Transverse colon (tissue), 4 donors: ENCODE results near the gene PRKCD. TPM values are rescaled to one million over a fixed set of nuclear protein-coding genes. Genes with fewer than 3 reads are reported as not detected.

Experiments used
- DNase-seq: peaks from one replicate; pipeline ENCODE4 v3.0.0-alpha.2; 2019
- H3K27ac ChIP-seq, 4 donors: fragments of 200-600 bp; sonication (generic); 2 replicates each; pipeline ENCODE4 v1.5.1; 2016 to 2018; ENCODE audit warnings: inconsistent platforms in 4 of 4
- H3K27me3 ChIP-seq: fragments of 200-600 bp; sonication (generic); 2 replicates; pipeline ENCODE4 v1.5.1; 2017; ENCODE audit warnings: inconsistent platforms
- H3K36me3 ChIP-seq, 4 donors: fragments of 200-600 bp; sonication (generic); 2 replicates each; pipeline ENCODE4 v1.5.1; 2017 to 2019; ENCODE audit warnings: inconsistent platforms in 4 of 4
- H3K4me1 ChIP-seq, 4 donors: fragments of 200-600 bp; sonication (generic); 2 replicates each; pipeline ENCODE4 v1.5.1; 2017 to 2020; ENCODE audit warnings: inconsistent platforms in 4 of 4
- H3K4me3 ChIP-seq, 4 donors: fragments of 200-600 bp; sonication (generic); 1 replicate in 1 of 4; 2 replicates in 3 of 4; pipeline versions ENCODE4 v1.5.1 to v1.6.1; 2017 to 2019; ENCODE audit warnings: inconsistent platforms in 4 of 4
- H3K9me3 ChIP-seq, 2 donors: fragments of 200-600 bp; sonication (generic); 2 replicates each; pipeline ENCODE4 v1.5.1; 2017 to 2019; ENCODE audit warnings: inconsistent platforms in 2 of 2
- EP300 ChIP-seq: sonication (generic); formaldehyde crosslinking; IDR thresholded peaks from one replicate; pipeline ENCODE4 v1.6.1; 2017; ENCODE audit warnings: antibody characterized with exemption, low read depth
- POLR2A ChIP-seq: fragments of 450-650 bp; IDR thresholded peaks from one replicate; pipeline ENCODE4 v1.6.1; 2016; ENCODE audit warnings: antibody characterized with exemption, mild to moderate bottlenecking, moderate library complexity
- POLR2AphosphoS5 ChIP-seq, 3 donors: sonication (generic); formaldehyde crosslinking; IDR thresholded peaks; one replicate each; pipeline ENCODE4 v1.6.1; 2016; ENCODE audit warnings: antibody characterized with exemption in 3 of 3
- WGBS, 2 donors: methylation state at CpG; one replicate each; pipeline ENCODE4 v1.1.5; 2018; ENCODE audit warnings: low coverage in 1 of 2; 5-methylcytosine and 5-hydroxymethylcytosine counted together
- in situ Hi-C, 4 donors: fragments of 200-750 bp; cut with MboI; loops; one replicate each; pipeline versions ENCODE4 v1.15.0 to v1.15.1; 2017; ENCODE audit warnings: low sequenced_read_pairs in 3 of 4, low pct_ligation_motif_present in 1 of 4, low pct_unique_long_range_greater_than_20kb in 1 of 4
- intact Hi-C: fragments of 100-400 bp; cut with DNase I; formaldehyde crosslinking; loops from one replicate; pipeline ENCODE4 v1.15.1; 2023; ENCODE audit warnings: low total_unique reads
- total RNA-seq, 4 donors: library from RNA; depleted of rRNA; stranded (reverse); fragments of >200 nt; gene quantifications; one replicate each; pipeline ENCODE4 v1.1.0, GENCODE V29; 2016
- TF ChIP-seq, protein P1 (sequence below), 5 experiments: fragments of 200-600 bp in 3 of 5; fragments of 450-650 bp in 2 of 5; sonication (generic) in 3 of 5; IDR thresholded peaks; 1 replicate in 2 of 5; 2 replicates in 3 of 5; pipeline ENCODE4 v1.5.1; 2016 to 2017; ENCODE audit warnings: antibody characterized with exemption in 5 of 5, inconsistent platforms in 3 of 5, mild to moderate bottlenecking in 2 of 5, moderate library complexity in 1 of 5

The PRKCD gene
- total RNA-seq, 4 donors from 2014 or later, result 43.8 to 78.9 (median 55.9) TPM

DNA sequence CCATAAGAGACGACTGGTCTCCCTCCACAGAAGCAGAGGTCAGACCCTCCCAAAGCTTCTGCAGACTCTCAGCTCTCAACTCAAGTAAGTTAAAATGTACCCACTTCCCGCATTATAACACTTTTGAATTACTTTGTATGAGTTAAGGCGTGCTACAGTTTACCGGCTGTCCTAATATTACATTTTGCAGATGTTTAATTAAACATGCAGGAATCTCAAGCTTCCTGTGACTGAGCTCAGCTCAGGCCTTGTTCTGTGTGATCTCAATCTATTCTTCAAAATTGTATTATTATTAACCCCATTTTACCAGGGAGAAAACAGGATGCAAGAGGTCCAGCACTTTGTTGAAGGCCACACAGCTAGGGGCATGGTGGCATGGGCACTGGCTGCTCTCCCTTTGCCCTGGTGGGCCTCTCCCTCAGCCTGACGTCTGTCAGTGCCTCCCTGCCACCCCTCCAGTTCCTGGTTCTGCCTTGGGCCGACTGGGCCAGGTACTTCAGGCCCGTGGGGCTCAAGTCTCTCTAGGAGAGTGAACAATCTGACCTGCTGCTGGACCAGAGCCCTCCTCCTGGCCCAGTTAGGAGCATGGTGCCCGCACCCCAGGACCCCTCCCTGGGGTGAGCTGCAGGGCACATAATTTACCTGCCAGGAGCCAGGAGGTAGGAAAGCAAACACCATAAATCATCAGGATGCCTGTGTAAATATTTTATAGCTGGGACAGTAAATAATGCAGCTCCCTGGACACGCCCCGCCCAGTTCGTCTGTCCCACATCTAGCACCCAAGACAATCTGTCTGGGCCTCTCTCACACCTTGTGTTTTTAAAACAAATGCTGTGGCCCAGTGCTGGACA is 15.9 kb upstream of the PRKCD start:
- Histone ChIP-seq H3K4me3 (no peak overlapping the region), H3K9me3 (no peaks in the 10 kb centered on the region), H3K27ac (peak overlapping the region; percentile 78 to 84 (median 80)), H3K36me3 (no peaks in the 10 kb centered on the region), H3K4me1 (peaks cover 31 to 59% (median 46%) of the 10 kb centered on the region in 4 donors), H3K27me3 (no peaks in the 10 kb centered on the region)
- intact Hi-C loops (no loop called here), in situ Hi-C loops (no loop called here)
- 50 to 73% methylated on average over 4 to 11 of the region's 11 CpGs for WGBS, 2 donors
- DNase-seq, result peak; percentile 81
- TF ChIP-seq, protein P1, sequence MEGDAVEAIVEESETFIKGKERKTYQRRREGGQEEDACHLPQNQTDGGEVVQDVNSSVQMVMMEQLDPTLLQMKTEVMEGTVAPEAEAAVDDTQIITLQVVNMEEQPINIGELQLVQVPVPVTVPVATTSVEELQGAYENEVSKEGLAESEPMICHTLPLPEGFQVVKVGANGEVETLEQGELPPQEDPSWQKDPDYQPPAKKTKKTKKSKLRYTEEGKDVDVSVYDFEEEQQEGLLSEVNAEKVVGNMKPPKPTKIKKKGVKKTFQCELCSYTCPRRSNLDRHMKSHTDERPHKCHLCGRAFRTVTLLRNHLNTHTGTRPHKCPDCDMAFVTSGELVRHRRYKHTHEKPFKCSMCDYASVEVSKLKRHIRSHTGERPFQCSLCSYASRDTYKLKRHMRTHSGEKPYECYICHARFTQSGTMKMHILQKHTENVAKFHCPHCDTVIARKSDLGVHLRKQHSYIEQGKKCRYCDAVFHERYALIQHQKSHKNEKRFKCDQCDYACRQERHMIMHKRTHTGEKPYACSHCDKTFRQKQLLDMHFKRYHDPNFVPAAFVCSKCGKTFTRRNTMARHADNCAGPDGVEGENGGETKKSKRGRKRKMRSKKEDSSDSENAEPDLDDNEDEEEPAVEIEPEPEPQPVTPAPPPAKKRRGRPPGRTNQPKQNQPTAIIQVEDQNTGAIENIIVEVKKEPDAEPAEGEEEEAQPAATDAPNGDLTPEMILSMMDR (IDR thresholded peaks at IDR 0.05), result peak in 1 of 5 experiments; percentile 8
- peak in 1 of 3 donors; percentile 6 for TF ChIP-seq POLR2AphosphoS5 (IDR thresholded peaks at IDR 0.05)
- TF ChIP-seq POLR2A, result no peak

DNA sequence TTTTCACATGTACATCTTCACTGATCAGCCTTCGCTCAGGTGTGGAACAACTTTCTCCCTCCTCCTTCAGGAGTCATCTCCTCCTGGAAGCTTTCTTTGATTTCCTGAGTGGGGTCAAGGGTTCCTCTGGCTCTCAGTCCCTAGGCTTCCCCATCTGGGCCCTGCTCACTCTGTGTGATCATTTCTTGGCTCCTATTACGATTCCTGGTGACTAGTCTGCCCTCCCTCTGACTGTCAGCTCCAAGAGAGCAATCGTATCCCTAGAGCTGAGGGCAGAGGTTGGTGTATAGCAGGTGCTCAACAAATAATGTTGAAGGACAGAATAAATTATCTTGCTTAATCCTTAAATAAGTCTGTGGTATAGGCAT is 15.3 kb upstream of the PRKCD start:
- Histone ChIP-seq H3K4me3 (no peak overlapping the region), H3K36me3 (no peaks in the 10 kb centered on the region), H3K9me3 (no peaks in the 10 kb centered on the region), H3K4me1 (peaks cover 37 to 63% (median 50%) of the 10 kb centered on the region in 4 donors), H3K27me3 (no peaks in the 10 kb centered on the region), H3K27ac (peak overlapping the region; percentile 78 to 84 (median 80))
- in situ Hi-C loops, result no loop called here
- no peak for TF ChIP-seq POLR2AphosphoS5 (IDR thresholded peaks at IDR 0.05)
- peak; percentile 23 for TF ChIP-seq POLR2A
- DNase-seq, result no peak
- WGBS, 2 donors, result 61% methylated on average over 3 of the region's 3 CpGs; no CpG with 5 or more reads in 1 of the 2 donors
- intact Hi-C loops, result no loop called here

DNA sequence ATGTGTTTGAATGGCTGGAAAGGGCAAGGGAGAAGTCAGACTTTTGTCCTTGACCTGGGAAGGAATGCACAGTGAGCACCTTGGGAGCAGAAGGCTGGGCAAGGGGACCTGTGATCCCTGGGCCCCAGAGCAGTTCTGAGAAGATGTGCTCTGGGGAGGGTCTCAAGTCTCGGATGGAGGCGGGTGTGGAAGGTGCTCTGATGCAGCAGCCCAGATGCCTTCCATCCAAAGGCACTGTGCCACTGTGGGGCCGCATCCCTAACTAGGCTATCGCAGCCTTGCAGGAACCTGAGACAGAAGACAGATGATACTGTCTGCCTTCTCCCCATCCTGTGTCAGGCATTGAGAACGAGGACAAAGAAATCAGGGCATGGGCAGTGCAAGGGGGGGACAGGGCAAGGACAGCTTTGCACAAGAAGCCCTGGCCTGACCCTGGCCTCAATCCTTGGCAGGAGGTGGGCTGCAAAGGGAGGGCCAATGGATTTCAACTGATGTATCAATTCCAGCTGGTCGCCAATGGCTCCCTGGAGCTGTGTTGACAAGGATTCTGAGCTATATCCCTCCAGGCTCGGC is 14.6 kb upstream of the PRKCD start:
- Histone ChIP-seq H3K36me3 (no peaks in the 10 kb centered on the region), H3K4me3 (no peak overlapping the region), H3K27me3 (no peaks in the 10 kb centered on the region), H3K9me3 (no peaks in the 10 kb centered on the region), H3K27ac (peak overlapping the region; percentile 78 to 84 (median 80)), H3K4me1 (peaks cover 43 to 69% (median 56%) of the 10 kb centered on the region in 4 donors)
- intact Hi-C loops (no loop called here), in situ Hi-C loops (no loop called here)
- TF ChIP-seq EP300 (no peak), POLR2A (no peak), POLR2AphosphoS5 (IDR thresholded peaks at IDR 0.05) (no peak)
- TF ChIP-seq, protein P1 (IDR thresholded peaks at IDR 0.05), result no peak
- DNase-seq, result no peak
- 40 to 86% methylated on average over 1 to 7 of the region's 7 CpGs for WGBS, 2 donors

DNA sequence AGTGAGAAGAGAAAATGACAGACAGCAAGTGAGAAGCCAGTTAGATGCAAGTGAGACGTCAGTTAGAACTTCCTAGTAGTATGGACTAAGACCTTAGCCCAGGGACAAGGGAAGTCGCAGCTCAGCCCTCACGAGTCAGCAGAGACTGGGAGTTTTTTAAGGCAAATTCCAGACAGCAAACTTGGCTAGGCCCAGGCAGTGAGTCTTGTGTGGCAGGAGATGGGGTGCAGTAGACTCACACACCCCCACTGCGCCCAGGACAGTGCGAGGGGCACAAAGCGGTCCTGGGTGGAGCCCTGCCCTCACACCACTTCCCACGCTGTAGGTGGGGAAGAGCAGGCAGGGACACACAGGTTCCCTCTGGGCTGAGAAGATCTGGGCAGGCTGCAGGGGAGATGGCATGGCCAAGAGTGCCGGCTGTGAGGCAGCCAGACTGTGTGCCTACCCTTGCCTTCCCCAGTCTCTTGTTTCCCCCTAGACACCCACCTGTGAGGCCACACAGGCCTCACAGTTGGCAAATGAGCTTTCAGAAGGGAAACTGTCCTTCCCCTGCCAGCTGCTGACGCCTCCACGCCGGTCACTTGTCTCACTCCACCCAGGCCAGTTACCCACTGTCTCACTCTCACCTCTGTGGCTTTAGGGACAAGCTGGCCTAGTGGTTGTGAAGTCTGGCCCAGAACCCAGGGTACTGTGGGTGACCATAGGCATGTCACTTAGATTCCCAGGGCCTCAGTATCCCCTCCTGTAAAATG is 13.7 kb upstream of the PRKCD start:
- in situ Hi-C loops (no loop called here), intact Hi-C loops (no loop called here)
- Histone ChIP-seq H3K4me1 (peaks cover 45 to 78% (median 62%) of the 10 kb centered on the region in 4 donors), H3K27ac (peak overlapping the region; percentile 78 to 84 (median 80)), H3K27me3 (no peaks in the 10 kb centered on the region), H3K36me3 (no peaks in the 10 kb centered on the region), H3K9me3 (no peaks in the 10 kb centered on the region), H3K4me3 (no peak overlapping the region)
- no peak for TF ChIP-seq POLR2A
- TF ChIP-seq, protein P1 (IDR thresholded peaks at IDR 0.05), result no peak
- DNase-seq, result peak; percentile 59
- WGBS, 2 donors, result 67 to 68% methylated on average over 1 to 11 of the region's 11 CpGs
